GM12801 (cell line): ENCODE measurements around the gene DBNDD1.

ENCODE experiments used
- TF ChIP-seq, protein P1 (sequence below): IDR thresholded peaks from one replicate; pipeline ENCODE4 v1.5.1; 2011; ENCODE audit warnings: control low read depth; ENCODE audit not compliant: insufficient read length; ENCODE audit errors: extremely low read depth

The DBNDD1 gene

DNA sequence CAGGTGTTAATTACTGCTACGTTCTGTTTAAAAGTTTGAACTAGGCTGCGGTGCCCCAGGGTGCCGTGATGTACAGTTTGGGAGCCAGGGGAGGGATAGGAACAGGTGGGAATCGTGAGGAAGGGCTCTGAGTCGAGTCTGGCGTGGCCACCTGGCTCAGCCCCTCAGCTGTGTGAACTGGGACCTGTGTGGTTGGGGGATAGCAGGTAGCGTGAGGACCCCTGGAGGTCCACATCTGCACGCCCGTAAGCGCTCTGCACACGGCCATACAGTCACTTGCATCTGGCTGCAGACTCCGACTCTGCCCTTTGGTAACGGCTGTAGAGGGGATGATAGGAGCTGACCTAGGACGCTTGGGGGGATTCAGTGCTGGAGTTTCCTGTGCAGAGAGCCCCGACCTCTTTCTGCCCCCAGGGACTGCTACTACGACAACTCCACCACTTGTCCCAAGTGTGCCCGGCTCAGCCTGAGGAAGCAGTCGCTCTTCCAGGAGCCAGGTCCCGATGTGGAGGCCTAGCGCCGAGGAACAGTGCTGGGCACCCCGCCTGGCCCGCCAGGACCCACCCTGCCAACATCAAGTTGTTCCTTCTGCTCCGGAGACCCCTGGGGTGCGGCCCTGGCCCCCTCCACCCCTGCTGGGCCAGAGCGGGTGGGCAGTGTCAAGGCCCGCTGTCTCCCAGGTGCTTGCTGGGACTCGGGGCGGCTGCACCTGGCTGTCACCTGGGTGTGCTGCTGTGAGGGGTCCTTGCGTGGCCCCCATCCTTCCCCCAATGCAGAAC lies 53.6 kb downstream of the DBNDD1 start:
- TF ChIP-seq, protein P1, sequence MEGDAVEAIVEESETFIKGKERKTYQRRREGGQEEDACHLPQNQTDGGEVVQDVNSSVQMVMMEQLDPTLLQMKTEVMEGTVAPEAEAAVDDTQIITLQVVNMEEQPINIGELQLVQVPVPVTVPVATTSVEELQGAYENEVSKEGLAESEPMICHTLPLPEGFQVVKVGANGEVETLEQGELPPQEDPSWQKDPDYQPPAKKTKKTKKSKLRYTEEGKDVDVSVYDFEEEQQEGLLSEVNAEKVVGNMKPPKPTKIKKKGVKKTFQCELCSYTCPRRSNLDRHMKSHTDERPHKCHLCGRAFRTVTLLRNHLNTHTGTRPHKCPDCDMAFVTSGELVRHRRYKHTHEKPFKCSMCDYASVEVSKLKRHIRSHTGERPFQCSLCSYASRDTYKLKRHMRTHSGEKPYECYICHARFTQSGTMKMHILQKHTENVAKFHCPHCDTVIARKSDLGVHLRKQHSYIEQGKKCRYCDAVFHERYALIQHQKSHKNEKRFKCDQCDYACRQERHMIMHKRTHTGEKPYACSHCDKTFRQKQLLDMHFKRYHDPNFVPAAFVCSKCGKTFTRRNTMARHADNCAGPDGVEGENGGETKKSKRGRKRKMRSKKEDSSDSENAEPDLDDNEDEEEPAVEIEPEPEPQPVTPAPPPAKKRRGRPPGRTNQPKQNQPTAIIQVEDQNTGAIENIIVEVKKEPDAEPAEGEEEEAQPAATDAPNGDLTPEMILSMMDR: no peak

DNA sequence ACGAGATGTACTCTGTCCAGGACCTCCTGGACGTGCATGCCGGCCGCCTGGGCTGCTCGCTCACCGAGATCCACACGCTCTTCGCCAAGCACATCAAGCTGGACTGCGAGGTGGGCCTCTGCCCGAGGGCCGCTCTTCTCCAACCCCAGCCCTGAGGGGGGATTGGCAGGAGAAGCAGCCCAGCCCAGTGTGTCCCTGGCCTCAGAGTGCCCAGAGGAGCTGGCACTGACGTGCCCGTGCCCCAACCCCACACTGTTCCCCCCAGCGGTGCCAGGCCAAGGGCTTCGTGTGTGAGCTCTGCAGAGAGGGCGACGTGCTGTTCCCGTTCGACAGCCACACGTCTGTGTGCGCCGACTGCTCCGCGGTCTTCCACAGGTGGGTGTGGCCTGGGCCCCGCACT lies 55.1 kb downstream of the DBNDD1 start:
- TF ChIP-seq, protein P1: no peak

DNA sequence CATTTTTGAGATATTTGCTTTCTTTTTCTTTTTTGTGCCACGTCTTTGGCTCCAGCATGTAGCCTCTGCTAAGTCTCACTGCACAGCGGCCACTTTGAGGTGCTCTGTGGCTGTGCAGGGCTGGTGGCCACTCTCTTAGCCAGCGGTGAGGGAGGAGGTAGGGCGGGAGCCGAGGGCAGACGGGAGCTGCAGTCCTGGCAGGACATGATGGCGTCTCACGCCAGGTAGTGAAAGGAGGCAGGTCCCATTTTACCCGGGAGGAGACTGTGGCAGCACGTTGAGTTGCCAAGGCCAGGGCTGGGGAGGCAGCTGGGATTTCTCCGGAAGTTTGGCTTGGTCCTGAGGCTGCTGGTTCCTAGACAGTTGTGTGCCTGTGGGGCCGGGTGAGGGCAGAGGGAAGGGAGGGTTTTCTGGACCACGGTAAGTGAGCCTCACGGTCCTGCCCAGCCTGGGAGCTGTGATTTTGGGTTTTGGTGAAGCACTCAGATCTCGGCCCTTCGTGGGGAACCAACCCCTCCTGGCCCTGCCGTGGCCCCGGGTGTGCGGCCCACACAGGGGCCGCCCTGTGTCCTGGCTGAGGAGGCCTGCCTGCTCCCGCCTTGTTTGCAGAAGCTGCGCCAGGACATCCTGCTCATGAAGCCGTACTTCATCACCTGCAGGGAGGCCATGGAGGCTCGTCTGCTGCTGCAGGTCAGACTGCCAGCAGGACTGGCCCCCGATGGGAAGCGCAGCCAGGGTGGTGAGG lies 56.3 kb downstream of the DBNDD1 start:
- TF ChIP-seq, protein P1: no peak

DNA sequence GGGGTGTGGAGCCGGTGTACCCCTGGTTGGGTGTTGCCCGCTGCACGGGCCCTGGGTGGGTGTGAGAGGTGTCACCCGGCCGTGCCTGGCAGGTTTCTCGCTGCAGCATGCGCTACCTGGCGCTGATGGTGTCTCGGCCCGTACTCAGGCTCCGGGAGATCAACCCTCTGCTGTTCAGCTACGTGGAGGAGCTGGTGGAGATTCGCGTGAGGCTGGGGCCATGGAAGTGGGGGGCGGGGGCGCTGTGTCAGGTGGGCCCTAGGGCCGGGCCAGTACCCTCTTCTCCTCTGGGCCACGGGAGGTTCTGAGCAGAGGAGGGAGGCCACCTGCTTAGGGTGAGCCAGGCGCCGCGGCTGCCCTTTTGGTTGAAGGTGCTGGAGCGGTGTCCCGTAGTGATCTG lies 57.3 kb downstream of the DBNDD1 start:
- TF ChIP-seq, protein P1: no peak

DNA sequence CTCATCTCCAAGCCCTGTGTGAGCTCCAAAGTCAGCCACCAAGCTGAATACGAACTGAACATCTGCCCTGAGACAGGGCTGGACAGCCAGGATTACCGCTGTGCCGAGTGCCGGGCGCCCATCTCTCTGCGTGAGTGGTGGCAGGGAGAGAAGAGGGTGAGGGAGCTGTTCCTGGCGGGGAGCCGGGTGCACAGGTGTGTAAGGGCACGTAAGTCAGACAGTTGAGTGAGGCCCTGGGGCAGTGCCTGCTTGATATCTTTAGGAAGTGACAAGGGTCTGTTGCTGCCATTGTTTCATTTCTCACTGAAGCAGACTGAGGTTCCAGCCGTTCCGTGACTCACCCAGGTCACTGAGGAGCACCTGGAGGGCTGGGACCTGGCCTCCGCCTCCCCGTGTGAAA lies 58.3 kb downstream of the DBNDD1 start:
- TF ChIP-seq, protein P1: no peak

DNA sequence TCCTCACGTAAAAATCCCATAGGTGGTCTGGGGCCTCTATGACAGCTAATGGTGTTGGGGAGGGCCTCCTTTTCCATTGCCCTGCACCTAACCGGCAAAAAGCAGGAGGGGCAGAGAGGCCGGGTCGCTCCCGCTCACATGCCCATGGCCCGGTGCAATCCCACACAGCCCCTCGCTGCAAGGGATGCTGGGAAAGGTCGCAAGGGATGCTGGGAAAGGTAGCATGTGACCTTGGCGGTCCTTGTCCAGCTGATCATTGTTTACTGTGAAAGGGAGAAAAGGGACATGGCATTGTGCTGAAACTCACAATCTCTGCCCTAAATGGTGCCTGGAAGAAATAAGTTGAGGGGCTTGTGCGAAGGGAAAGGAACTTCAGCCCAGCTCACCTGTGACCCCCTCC lies 60.7 kb downstream of the DBNDD1 start:
- TF ChIP-seq, protein P1: no peak

DNA sequence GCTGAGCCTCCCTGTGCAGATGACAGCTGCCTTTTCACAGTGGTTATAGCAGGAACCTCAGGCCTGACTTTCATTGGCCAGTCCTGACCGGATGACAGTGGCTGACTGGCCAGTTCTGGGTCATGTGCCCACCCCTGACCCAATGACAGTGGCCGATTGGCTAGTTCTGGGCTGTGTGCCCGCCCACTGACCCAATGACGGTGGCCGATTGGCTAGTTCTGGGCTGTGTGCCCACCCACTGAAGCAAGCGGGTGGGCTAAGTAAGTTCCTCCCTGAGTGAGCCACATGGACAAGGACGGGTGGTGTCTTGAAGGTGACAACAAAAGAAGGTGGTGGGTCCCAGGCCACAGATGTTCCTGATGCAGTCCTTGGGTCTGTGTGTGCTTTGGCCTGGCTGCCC lies 61.2 kb downstream of the DBNDD1 start:
- TF ChIP-seq, protein P1: no peak
